Activated T-helper 2 cell treated with anti-CD3 and anti-CD28 coated beads, Interferon-gamma antibody, Interleukin-2, Interleukin-4, amounts not matched to agents 10 μg/mL and 5 μg/mL and 100 μg/mL, durations not matched to agents 14 hours and 24 hours and 36 hours (primary cell): ENCODE measurements around the gene MAP4. TPM values are rescaled to one million over a fixed set of nuclear protein-coding genes. Genes with fewer than 3 reads are reported as not detected.
"Not testable (repeated sequence)": the region's sequence is repeated elsewhere in the genome, so short reads cannot be mapped to it uniquely, and the experiment has no call there.

Source experiments
- DNase-seq: peaks from one replicate; pipeline ENCODE4 v3.0.0; 2021; ENCODE audit warnings: low spot score
- H3K27ac Mint-ChIP-seq: one replicate; pipeline ENCODE4 v1.8.0; 2021; ENCODE audit warnings: mixed read lengths
- H3K27me3 Mint-ChIP-seq: one replicate; pipeline ENCODE4 v1.8.0; 2021; ENCODE audit warnings: low read depth, mixed read lengths
- H3K36me3 Mint-ChIP-seq: one replicate; pipeline ENCODE4 v1.8.0; 2021; ENCODE audit warnings: low read depth, mixed read lengths
- H3K4me1 Mint-ChIP-seq: one replicate; pipeline ENCODE4 v1.8.0; 2021; ENCODE audit warnings: low read depth, mixed read lengths
- H3K4me3 Mint-ChIP-seq: one replicate; pipeline ENCODE4 v1.8.0; 2021; ENCODE audit warnings: low read depth, mild to moderate bottlenecking, moderate library complexity, mixed read lengths
- H3K9me3 Mint-ChIP-seq: one replicate; pipeline ENCODE4 v1.8.0; 2021; ENCODE audit warnings: mixed read lengths
- intact Hi-C: fragments of 100-400 bp; cut with micrococcal nuclease; formaldehyde crosslinking; loops from one replicate; pipeline ENCODE4 v1.15.1; 2023
- total RNA-seq: library from RNA; stranded (reverse); gene quantifications from 2 replicates; pipeline ENCODE4 v1.2.3, GENCODE V29; 2022

Gene MAP4
- total RNA-seq, 1 donor from 2014 or later: 144 TPM

DNA sequence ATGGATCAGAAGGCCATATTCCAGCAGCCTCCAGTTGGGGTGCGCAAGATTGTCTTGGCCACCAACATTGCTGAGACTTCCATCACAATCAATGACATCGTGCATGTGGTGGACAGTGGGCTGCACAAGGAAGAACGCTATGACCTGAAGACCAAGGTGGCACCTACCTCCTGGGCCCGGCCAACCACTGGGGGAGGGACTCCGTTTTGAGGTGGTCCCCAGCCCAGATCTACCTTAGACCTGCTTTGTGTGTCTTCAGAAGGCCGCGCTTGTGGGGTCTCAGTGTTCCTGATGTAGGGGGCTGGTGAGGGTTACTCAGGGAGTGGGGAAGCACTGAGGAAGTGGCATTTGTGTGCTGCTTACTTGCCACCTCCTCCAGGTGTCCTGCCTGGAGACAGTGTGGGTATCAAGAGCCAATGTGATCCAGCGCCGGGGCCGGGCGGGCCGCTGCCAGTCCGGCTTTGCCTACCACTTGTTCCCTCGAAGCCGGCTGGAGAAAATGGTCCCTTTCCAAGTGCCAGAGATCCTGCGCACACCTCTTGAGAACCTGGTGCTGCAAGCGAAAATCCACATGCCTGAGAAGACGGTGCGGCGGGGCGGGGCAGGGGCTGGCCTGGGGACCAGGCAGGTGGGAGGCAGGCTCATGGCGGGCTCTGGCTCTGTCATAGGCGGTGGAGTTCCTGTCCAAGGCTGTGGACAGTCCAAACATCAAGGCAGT, 168.3 kb downstream of the MAP4 start:
- no peak overlapping the region for H3K4me3 Mint-ChIP-seq
- H3K4me1 Mint-ChIP-seq: no peaks in the 10 kb centered on the region
- intact Hi-C loops: no loop called here
- no peaks in the 10 kb centered on the region for H3K9me3 Mint-ChIP-seq
- H3K27me3 Mint-ChIP-seq: no peaks in the 10 kb centered on the region
- H3K36me3 Mint-ChIP-seq: peaks cover 61% of the 10 kb centered on the region
- no peak for DNase-seq
- H3K27ac Mint-ChIP-seq: no peak overlapping the region

DNA sequence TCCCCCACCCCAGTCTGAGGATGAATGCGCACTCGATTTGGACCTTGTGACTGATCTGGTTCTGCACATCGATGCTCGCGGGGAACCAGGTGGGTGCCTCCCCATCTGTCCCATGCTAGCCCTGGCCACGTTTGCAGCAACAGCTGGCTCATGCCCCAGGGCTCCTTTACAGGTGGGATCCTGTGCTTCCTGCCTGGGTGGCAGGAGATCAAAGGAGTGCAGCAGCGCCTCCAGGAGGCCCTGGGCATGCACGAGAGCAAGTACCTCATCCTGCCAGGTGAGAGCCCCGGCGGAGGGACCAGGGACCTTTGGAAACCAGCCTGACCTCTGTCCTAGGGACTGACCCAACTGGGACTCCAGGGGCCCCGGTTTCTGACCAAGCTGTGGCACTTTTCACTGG, 169.0 kb downstream of the MAP4 start:
- Mint-ChIP-seq H3K9me3 (no peaks in the 10 kb centered on the region), H3K36me3 (peaks cover 64% of the 10 kb centered on the region), H3K4me3 (no peak overlapping the region), H3K27ac (no peak overlapping the region), H3K27me3 (no peaks in the 10 kb centered on the region), H3K4me1 (no peaks in the 10 kb centered on the region)
- intact Hi-C loops: no loop called here
- DNase-seq: no peak

DNA sequence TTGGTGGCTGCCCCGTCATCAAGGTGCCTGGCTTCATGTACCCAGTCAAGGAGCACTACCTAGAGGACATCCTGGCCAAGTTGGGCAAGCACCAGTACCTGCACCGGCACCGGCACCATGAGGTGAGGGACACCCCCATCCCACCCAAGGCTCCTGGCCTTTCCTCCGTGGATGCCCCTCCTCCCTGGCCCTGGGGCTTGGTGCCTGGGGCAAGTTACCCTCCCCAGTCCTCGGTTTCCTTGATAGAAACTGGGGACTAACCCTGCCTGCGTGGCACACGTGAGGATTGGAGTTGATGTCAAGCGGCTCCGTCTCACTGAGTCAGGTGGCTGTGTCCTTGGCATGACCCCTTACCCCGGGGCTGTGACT, 169.4 kb downstream of the MAP4 start:
- Mint-ChIP-seq H3K9me3 (no peaks in the 10 kb centered on the region), H3K27me3 (no peaks in the 10 kb centered on the region), H3K4me3 (no peak overlapping the region), H3K27ac (no peak overlapping the region), H3K36me3 (peaks cover 63% of the 10 kb centered on the region), H3K4me1 (no peaks in the 10 kb centered on the region)
- DNase-seq: no peak
- intact Hi-C loops: no loop called here

DNA sequence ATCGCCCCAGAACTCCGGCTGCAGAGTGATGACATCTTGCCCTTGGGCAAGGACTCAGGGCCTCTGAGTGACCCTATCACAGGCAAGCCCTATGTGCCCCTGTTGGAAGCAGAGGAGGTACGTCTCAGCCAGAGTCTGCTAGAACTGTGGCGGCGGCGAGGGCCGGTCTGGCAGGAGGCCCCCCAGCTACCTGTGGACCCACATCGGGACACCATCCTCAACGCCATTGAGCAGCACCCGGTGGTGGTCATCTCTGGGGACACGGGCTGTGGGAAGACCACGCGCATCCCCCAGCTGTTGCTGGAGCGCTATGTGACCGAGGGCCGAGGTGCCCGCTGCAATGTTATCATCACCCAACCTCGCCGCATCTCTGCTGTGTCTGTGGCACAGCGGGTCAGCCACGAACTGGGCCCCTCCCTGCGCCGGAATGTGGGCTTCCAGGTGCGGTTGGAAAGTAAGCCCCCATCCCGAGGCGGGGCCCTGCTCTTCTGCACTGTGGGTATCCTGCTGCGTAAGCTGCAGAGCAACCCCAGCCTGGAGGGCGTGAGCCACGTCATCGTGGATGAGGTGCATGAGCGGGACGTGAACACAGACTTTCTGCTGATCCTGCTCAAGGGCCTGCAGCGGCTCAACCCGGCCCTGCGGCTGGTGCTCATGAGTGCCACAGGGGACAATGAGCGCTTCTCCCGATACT, 169.9 kb downstream of the MAP4 start:
- no peaks in the 10 kb centered on the region for H3K4me1 Mint-ChIP-seq
- no peak overlapping the region for H3K4me3 Mint-ChIP-seq
- H3K27me3 Mint-ChIP-seq: no peaks in the 10 kb centered on the region
- H3K27ac Mint-ChIP-seq: no peak overlapping the region
- intact Hi-C loops: no loop called here
- H3K36me3 Mint-ChIP-seq: peaks cover 69% of the 10 kb centered on the region
- DNase-seq: no peak
- H3K9me3 Mint-ChIP-seq: no peaks in the 10 kb centered on the region

DNA sequence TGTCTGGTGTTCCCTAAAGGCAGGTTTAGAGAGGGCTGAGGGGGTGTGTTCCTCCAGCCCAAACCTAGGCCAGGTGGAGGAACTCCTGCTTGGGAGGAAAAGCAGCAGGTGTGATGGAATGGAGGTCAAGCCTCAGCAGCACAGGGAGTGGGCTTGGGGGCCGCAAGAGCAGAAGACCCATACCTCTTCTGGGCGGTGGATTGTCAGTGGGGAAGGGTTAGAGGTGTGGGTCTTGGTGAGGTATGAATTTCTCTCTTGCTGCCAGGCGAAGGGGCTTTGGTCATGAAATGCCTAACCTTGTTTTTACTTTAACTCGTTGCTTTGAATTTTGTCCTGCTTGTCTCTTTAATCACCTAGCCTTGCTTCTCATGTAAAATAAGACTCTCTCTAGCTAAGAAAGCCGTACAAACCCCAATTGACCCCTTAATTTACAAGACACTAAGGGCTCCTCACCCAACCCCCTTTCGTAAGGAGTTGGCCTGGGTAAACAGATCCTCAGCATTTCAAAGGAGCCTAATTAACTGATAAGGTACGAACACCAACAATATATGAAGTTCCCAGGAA, 174.3 kb downstream of the MAP4 start:
- Mint-ChIP-seq H3K27me3 (no peaks in the 10 kb centered on the region), H3K4me3 (no peak overlapping the region), H3K27ac (no peak overlapping the region), H3K4me1 (no peaks in the 10 kb centered on the region), H3K9me3 (no peaks in the 10 kb centered on the region), H3K36me3 (peaks cover 67% of the 10 kb centered on the region)
- DNase-seq: no peak
- intact Hi-C loops: no loop called here

DNA sequence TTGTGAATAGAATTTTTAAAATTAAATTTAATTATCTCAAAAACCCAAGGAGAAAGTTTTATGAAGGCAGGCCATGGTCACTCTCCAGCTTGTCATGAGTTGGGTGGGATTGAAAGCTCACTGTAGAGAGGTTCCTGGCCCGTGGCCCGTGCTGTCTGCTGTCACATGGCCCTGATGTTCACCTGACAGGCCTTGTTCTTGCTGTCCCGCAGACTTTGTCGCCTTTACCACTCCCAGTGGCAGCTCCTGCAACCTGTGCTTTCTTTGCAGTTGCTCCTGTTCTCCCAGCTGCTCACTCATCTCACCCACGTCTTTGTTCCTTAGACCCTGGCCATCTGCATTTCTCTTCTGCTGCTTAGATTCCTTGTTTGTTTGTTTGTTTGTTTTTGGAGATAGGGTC, 177.7 kb downstream of the MAP4 start:
- no peak overlapping the region for H3K4me3 Mint-ChIP-seq
- no peak overlapping the region for H3K27ac Mint-ChIP-seq
- peaks cover 67% of the 10 kb centered on the region for H3K36me3 Mint-ChIP-seq
- DNase-seq: no peak
- H3K9me3 Mint-ChIP-seq: no peaks in the 10 kb centered on the region
- no peaks in the 10 kb centered on the region for H3K4me1 Mint-ChIP-seq
- intact Hi-C loops: loop anchor here (5.0 kb wide), 1 partner anchor 314 kb away; no protein-coding TSS in a partner anchor
- H3K27me3 Mint-ChIP-seq: no peaks in the 10 kb centered on the region

DNA sequence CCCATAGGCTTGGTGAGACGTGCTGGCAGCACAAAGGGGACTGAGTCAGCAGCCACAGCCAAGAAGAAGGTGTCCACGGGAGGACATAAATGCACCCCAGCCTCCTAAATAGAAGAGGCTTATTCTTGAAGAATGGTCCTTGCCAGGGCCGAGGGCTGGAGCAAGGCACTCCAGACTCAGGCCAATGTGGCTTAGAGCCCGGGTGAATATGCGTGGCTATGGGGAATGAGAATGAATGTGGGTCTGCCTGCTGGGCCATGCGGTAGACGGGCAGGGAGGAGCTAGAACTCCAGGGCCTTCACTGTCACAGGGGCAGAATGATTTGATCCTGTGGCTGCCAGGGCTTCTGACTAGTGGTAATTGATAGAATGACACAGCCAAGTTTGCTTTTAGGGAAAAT, 179.2 kb downstream of the MAP4 start:
- intact Hi-C loops: loop anchor here (1.0 to 5.0 kb wide), 2 partner anchors 153 to 315 kb away; no protein-coding TSS in a partner anchor
- Mint-ChIP-seq H3K4me1 (no peaks in the 10 kb centered on the region), H3K27me3 (no peaks in the 10 kb centered on the region), H3K9me3 (no peaks in the 10 kb centered on the region), H3K27ac (no peak overlapping the region), H3K36me3 (peaks cover 64% of the 10 kb centered on the region), H3K4me3 (no peak overlapping the region)
- DNase-seq: no peak

DNA sequence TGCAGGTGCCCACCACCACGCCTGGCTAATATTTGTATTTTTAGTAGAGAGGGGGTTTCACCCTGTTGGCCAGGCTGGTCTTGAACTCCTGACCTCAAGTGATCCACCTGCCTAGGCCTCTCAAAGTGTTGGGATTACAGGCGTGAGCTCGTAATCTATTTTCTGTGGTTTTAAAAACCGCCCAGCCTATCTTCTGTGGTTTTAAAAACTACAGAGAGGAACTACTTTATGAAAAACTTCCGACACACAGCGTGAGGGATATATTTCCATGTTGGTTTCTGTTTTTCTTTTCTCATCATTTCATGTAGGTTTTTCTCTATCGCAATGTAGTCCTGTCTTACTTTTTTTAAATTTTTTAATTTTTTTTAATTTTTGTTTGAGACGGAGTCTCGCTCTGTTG, 186.7 kb downstream of the MAP4 start:
- DNase-seq, H3K4me3 Mint-ChIP-seq, H3K27me3 Mint-ChIP-seq, intact Hi-C loops, H3K9me3 Mint-ChIP-seq: not testable (repeated sequence)
- H3K27ac Mint-ChIP-seq: peak overlapping the region; percentile 23
- H3K36me3 Mint-ChIP-seq: peaks cover 71% of the 10 kb centered on the region
- H3K4me1 Mint-ChIP-seq: peaks cover 24% of the 10 kb centered on the region

DNA sequence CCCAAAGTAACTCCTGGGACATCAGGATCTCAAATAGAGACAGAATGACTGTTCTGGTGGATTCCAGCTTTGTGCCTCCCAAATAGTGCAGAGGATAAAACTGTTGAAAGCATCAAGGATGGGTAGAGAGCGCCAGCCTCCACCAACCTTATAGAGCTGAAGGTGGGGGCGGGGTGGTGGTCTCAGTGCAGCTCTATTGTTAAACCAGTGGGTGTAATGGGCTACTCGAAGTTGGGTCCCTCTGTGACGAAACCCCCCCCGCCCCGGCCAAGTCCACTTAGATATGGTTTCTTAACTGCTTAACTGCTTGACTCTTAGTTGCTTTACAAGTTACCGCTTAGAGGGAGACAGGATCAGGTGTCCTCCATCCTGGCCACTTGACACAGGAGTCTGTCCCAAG, 190.6 kb downstream of the MAP4 start:
- no peaks in the 10 kb centered on the region for H3K9me3 Mint-ChIP-seq
- H3K36me3 Mint-ChIP-seq: peaks cover 48% of the 10 kb centered on the region
- H3K27me3 Mint-ChIP-seq: no peaks in the 10 kb centered on the region
- no peak for DNase-seq
- H3K27ac Mint-ChIP-seq: peak overlapping the region; percentile 79
- H3K4me1 Mint-ChIP-seq: peaks cover 29% of the 10 kb centered on the region
- peak overlapping the region; percentile 90 for H3K4me3 Mint-ChIP-seq
- intact Hi-C loops: loop anchor here (1.0 to 2.0 kb wide), 2 partner anchors 45 to 263 kb away; partner anchors contain the start of gene SMARCC1

DNA sequence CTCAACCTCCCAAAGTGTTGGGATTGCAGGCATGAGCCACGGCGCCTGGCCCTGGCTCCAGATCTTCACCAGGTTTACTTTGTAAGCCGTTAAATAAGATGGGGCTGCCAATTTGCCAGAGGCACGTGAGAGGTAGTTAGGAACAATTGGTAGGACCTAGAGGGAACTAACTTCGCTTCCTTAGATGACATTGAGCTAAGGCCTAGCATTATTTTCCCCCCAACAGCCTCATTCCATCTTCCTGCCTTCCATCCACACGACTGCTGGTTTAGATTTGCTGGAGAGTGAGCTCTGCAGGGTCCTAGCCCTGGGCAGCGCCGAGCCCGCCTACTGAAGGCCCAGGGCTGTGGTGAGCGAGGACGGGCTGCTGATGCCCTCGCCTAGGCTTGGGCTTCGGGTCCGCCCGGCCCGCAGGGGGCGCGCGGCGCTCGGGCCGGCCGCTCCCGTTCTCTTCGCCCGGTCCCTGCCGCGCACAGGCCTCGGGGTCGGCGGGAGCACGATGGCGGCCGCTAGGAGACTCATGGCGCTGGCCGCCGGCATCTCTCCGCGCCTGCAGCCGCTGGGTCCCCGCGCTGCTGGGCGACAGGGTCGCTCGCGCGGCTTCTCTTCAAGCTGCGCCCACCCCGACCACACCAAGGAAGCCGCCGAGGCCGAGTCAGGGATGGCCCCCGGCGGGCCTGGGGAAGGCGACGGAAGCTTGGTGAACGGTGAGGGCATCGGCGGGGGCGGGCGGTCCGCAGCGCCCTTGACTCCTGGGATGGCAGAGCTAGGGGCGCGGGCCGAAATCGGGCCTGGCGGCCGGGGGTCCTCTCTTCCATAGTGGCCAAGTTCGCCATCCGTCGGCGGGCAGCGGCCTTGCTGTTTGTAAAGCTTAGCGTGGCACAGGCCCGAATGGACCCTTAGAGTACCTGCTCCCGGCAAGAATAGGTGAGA, 191.4 kb downstream of the MAP4 start:
- peak; percentile 77 for DNase-seq
- Mint-ChIP-seq H3K9me3 (no peaks in the 10 kb centered on the region), H3K4me1 (peaks cover 29% of the 10 kb centered on the region), H3K27me3 (no peaks in the 10 kb centered on the region), H3K36me3 (peaks cover 46% of the 10 kb centered on the region), H3K4me3 (peak overlapping the region; percentile 90), H3K27ac (peak overlapping the region; percentile 79)
- intact Hi-C loops: loop anchor here (1.0 to 2.0 kb wide), 3 partner anchors 22 to 263 kb away; partner anchors contain the start of genes DHX30 and SMARCC1

DNA sequence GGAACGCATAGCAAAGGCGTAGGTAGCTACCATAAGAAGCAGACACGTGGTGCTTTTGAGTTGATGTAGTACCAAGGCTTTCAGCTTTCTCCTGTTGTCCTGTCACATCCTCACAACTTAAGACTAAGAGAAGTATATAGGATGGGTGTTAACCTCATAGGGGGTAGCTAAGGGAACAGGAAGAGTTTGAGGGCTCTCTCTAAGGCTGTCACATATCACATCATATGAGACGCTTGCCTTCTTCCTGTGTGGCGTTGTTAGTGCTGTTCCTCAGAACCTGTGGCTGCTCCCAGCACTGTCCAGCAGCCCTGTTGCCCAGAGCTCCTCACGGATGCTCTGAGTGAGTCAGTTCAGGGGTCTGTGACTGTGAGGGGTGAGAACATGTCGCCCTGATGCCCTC, 198.6 kb downstream of the MAP4 start:
- Mint-ChIP-seq H3K36me3 (peaks cover 22% of the 10 kb centered on the region), H3K27ac (no peak overlapping the region), H3K9me3 (no peaks in the 10 kb centered on the region), H3K4me3 (no peak overlapping the region), H3K27me3 (no peaks in the 10 kb centered on the region), H3K4me1 (peaks cover 7% of the 10 kb centered on the region)
- no peak for DNase-seq
- intact Hi-C loops: no loop called here

DNA sequence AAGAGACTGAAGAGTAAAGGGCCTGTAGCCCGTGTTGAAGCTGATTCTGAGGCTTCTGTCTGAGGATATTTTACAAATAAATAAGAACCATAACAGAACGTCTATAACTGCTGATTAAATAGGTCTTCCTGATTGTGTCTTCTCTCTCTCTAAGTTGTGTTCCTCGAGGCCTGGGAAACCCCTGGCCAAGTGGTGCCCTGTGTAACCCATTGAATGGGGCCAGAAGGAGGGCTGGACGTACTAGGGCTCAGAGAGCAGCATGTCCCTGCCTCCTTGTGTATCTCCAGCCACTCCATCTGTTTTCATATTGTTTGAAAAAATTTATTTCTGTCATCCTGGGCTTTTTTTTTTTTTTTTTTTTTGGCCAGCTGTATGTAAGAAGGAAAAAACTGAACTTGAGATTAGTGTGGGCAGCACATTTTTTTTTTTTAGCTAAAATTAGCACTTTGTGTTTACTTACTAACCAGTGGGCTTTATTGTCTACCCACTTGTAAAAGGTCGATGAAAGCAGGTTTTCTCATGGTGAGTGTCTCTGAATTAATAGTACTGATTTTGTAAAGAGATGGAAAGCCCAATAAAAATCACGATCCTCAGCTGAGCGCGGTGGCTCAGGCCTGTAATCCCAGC, 202.6 kb downstream of the MAP4 start:
- Mint-ChIP-seq H3K27ac (no peak overlapping the region), H3K4me3 (no peak overlapping the region), H3K9me3 (no peaks in the 10 kb centered on the region), H3K4me1 (peaks cover 3% of the 10 kb centered on the region), H3K36me3 (peaks cover 26% of the 10 kb centered on the region), H3K27me3 (no peaks in the 10 kb centered on the region)
- intact Hi-C loops: no loop called here
- DNase-seq: no peak
